BJ (cell line): ENCODE data around the gene INMT. TPM values are rescaled to one million over a fixed set of nuclear protein-coding genes. Genes with fewer than 3 reads are reported as not detected.

ENCODE experiments used
- CTCF ChIA-PET: fragments of 350-600 bp; formaldehyde crosslinking; extraction: SDS; loops from one replicate; lab custom pipeline; 2021; ENCODE audit warnings: antibody characterized with exemption, inconsistent platforms; lab: Yijun Ruan, JAX
- POLR2A ChIA-PET: fragments of 300-600 bp; sonication (Branson Sonifier 250); formaldehyde crosslinking; extraction: SDS; loops from one replicate; lab custom pipeline; 2021; ENCODE audit warnings: antibody characterized with exemption; lab: Charles Lee
- DNase-seq: peaks from one replicate; pipeline ENCODE4 v3.0.0-alpha.2; 2011; ENCODE audit warnings: low read depth
- H3K27me3 ChIP-seq: 2 replicates; pipeline ENCODE4 v1.6.0; 2011; ENCODE audit warnings: low read length; ENCODE audit not compliant: control insufficient read depth, insufficient read depth
- H3K36me3 ChIP-seq: 2 replicates; pipeline ENCODE4 v1.5.1; 2011; ENCODE audit warnings: low read length; ENCODE audit not compliant: control insufficient read depth, insufficient read depth
- H3K4me3 ChIP-seq: 2 replicates; pipeline ENCODE4 v1.5.1; 2011; ENCODE audit warnings: low read depth, mild to moderate bottlenecking, control low read depth, low read length
- polyA plus RNA-seq: library from polyadenylated mRNA; depleted of rRNA; stranded (reverse); fragments of >200 nt; gene quantifications from 2 replicates; pipeline ENCODE4 v1.2.3, GENCODE V29; 2011
- TF ChIP-seq, protein P1 (sequence below): IDR thresholded peaks from 2 replicates; pipeline ENCODE4 v1.5.1; 2011; ENCODE audit warnings: low read depth, mild to moderate bottlenecking, control low read depth, inconsistent platforms, low read length, moderate library complexity; ENCODE audit not compliant: insufficient read depth

INMT gene
- polyA plus RNA-seq, 1 experiment = 1.3 TPM

DNA sequence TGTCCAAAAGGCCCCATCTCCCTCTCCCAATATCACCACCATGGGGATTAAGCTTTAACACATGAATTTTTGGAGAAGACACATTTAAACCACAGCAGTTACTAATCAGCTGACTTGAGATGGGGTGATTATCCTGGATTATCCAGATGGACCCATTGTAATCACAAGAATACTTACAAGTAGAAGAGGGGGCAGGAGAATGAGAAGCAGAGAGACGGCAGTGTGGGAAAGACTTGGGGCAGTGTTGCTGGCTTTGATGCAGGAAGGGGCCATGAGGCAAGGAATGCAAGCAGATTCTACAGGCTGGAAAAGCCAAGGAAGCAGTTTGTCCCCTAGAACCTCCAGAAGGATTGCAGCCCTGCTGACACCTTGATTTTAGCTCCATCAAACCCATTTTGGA is 30.7 kb upstream of the INMT start:
- Histone ChIP-seq H3K4me3 (no peak overlapping the region), H3K27me3 (peaks cover 7% of the 10 kb centered on the region), H3K36me3 (no peaks in the 10 kb centered on the region)
- POLR2A ChIA-PET = no interaction called here
- DNase-seq = no peak
- TF ChIP-seq, protein P1, sequence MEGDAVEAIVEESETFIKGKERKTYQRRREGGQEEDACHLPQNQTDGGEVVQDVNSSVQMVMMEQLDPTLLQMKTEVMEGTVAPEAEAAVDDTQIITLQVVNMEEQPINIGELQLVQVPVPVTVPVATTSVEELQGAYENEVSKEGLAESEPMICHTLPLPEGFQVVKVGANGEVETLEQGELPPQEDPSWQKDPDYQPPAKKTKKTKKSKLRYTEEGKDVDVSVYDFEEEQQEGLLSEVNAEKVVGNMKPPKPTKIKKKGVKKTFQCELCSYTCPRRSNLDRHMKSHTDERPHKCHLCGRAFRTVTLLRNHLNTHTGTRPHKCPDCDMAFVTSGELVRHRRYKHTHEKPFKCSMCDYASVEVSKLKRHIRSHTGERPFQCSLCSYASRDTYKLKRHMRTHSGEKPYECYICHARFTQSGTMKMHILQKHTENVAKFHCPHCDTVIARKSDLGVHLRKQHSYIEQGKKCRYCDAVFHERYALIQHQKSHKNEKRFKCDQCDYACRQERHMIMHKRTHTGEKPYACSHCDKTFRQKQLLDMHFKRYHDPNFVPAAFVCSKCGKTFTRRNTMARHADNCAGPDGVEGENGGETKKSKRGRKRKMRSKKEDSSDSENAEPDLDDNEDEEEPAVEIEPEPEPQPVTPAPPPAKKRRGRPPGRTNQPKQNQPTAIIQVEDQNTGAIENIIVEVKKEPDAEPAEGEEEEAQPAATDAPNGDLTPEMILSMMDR = no peak
- CTCF ChIA-PET = interaction anchor here (0.8 kb wide), 1 partner anchor 19 kb away, joined by 3 read pairs; no protein-coding TSS in a partner anchor

DNA sequence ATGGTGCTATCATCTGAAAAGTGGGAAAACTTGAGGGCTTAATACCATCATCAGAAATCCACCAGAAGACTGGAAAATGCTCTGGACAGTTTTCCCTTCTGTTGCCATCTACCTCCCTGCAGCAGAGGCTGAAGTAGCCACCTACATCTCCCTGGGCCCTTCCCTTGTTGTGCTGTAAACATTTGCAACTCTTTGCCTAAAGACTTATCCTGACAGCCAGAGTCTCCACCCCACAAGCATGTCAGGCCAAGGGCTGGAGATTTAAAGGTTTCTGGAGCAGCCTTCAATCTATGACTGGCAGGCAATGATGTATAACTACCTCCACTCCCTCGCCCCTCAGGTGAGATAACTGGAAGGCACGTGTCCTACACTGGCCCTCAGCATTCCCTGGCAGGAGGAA is 29.7 kb upstream of the INMT start:
- CTCF ChIA-PET = interaction anchor here (1.3 kb wide), 1 partner anchor 18 kb away, joined by 3 read pairs; no protein-coding TSS in a partner anchor
- no peak for DNase-seq
- TF ChIP-seq, protein P1 = no peak
- no peaks in the 10 kb centered on the region for H3K36me3 ChIP-seq
- H3K27me3 ChIP-seq = peaks cover 9% of the 10 kb centered on the region
- POLR2A ChIA-PET = no interaction called here
- no peak overlapping the region for H3K4me3 ChIP-seq

DNA sequence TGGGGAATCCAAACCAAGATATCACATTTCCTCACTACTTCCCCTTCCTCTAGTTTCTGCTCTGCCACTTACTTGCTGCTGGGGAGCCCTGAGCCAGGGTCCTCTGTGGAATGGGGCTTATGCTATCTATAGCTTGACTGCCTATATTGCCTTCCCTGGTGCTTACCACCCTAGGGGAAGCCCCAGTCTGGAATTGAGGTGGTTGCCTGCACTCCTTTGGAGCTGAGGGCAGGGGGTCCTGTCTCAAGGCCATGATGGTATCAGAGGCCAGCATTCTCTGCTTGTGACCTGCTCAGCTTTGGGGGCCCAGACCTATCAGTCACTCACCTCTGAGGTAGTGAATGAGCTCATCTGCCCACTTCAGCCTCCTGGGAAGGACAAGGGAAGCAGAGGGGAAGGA is 29.3 kb upstream of the INMT start:
- ChIA-PET CTCF (interaction anchor here (1.3 kb wide), 1 partner anchor 18 kb away, joined by 3 read pairs; no protein-coding TSS in a partner anchor), POLR2A (no interaction called here)
- Histone ChIP-seq H3K4me3 (no peak overlapping the region), H3K27me3 (peaks cover 10% of the 10 kb centered on the region), H3K36me3 (no peaks in the 10 kb centered on the region)
- TF ChIP-seq, protein P1 = no peak
- DNase-seq = no peak

DNA sequence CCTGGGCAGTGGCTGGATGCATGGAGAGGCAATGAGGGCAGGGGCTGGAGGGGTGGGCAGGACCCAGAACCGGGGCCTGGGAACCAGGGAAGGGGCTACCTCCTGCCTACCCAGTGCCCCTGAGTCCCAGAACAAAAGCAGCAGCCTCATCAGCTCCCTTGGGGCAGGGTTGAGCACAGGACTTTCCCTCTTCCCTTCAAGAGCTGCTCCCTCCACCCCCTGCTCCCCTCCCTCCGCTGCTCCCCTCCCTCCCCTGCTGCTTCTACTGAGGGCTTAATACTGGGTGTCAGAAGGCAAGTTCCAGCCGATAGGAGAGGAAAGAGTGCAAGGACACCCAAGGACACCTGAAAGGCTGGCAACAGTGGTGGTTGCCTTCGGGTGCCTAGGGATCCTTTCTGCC is 28.2 kb upstream of the INMT start:
- Histone ChIP-seq H3K4me3 (no peak overlapping the region), H3K36me3 (no peaks in the 10 kb centered on the region), H3K27me3 (peaks cover 11% of the 10 kb centered on the region)
- no peak for DNase-seq
- ChIA-PET CTCF (no interaction called here), POLR2A (no interaction called here)
- TF ChIP-seq, protein P1 = no peak

DNA sequence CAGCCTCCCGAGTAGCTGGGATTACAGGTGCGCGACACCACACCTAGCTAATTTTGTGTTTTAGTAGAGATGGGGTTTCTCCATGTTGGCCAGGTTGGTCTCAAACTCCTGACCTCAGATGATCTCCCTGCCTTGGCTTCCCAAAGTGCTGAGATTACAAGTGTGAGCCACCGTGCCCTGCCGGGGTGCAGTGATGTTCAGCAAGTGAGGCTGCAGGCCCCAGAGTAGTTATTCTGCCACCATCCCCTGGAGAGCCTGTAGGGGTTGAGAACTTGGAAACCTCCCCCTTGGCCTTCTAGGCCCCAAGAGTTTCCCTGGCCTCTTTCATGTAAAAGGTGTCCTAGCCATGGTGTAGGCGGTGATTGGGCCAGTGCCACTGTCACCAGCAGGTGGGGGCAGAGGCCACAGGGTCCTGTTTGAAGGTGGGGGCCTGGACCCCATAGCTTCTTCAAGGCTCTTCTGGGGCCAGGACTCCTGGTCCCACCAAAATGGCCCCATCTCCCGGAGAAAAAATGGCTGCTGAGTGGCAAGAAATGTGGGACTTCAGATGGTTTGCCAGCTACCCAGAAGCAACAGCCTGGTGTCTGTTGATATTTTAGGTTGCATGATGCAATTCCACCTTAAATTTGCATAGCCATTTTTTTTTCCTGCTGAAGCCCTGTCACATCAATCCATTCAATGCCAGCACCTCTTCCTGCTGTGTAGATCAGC is 25.5 kb upstream of the INMT start:
- Histone ChIP-seq H3K36me3 (no peaks in the 10 kb centered on the region), H3K4me3 (no peak overlapping the region), H3K27me3 (peaks cover 25% of the 10 kb centered on the region)
- POLR2A ChIA-PET = no interaction called here
- no peak for DNase-seq
- TF ChIP-seq, protein P1 = no peak
- CTCF ChIA-PET = interaction anchor here (7.4 kb wide), 1 partner anchor 14 kb away, joined by 47 read pairs; no protein-coding TSS in a partner anchor
